GM12878 (cell line): Measurements from ENCODE around the gene GGA2. TPM values are rescaled to one million over a fixed set of nuclear protein-coding genes. Genes with fewer than 3 reads are reported as not detected.

ENCODE experiments used
- ATAC-seq: fragments of 200-7000 bp; cut with Tn5 transposase; 3 replicates; pipeline ENCODE4 v1.9.1; 2020; ENCODE audit warnings: mild to moderate bottlenecking, moderate library complexity
- BruUV-seq: library from RNA; stranded (reverse); fragments of 400-500 nt; replicated peaks from 2 replicates; lab custom pipeline; 2021; lab: Mats Ljungman, UMichigan
- CTCF ChIA-PET: fragments of 300-600 bp; sonication (Branson Sonifier 250); formaldehyde crosslinking; extraction: SDS; loops from one replicate; lab custom pipeline; 2021; ENCODE audit warnings: inconsistent platforms; lab: Yijun Ruan, JAX
- POLR2A ChIA-PET: fragments of 350-600 bp; formaldehyde crosslinking; extraction: SDS; loops from one replicate; lab custom pipeline; 2021; ENCODE audit warnings: inconsistent platforms; lab: Charles Lee
- RAD21 ChIA-PET: fragments of 300-600 bp; sonication (Branson Sonifier 250); formaldehyde crosslinking; loops from one replicate; lab custom pipeline; 2023; ENCODE audit warnings: antibody characterized with exemption; ENCODE audit not compliant: unreplicated experiment; lab: Charles Lee
- SMC1A ChIA-PET: fragments of 300-600 bp; sonication (Branson Sonifier 250); formaldehyde crosslinking; loops from one replicate; lab custom pipeline; 2023; ENCODE audit not compliant: unreplicated experiment, uncharacterized antibody; lab: Charles Lee
- DNase-seq: peaks from one replicate; pipeline ENCODE4 v3.0.0-alpha.2; 2011; ENCODE audit warnings: low read depth, low spot score
- FAIRE-seq: peaks from 3 replicates; lab custom pipeline; 2011; peaks lifted over from hg19 to GRCh38; lab: Jason Lieb, UNC
- H2AFZ ChIP-seq: 2 replicates; pipeline ENCODE4 v1.6.0; 2011; ENCODE audit warnings: low read depth, low read length, control low read depth; ENCODE audit not compliant: control insufficient read depth
- H3K27ac ChIP-seq: 2 replicates; pipeline ENCODE4 v1.5.1; 2011; ENCODE audit warnings: control low read depth; ENCODE audit not compliant: control insufficient read depth, insufficient read depth
- H3K27me3 ChIP-seq, 2 experiments: replicated peaks in 1 of 2; 2 replicates each; pipeline versions ENCODE4 v1.6.0 to v1.6.1; 2011; ENCODE audit warnings: low read length in 1 of 2; ENCODE audit not compliant: control insufficient read depth in 2 of 2, insufficient read depth in 2 of 2
- H3K36me3 ChIP-seq, 2 experiments: 2 replicates each; pipeline ENCODE4 v1.5.1; 2011; ENCODE audit warnings: low read length in 1 of 2; ENCODE audit not compliant: control insufficient read depth in 2 of 2, insufficient read depth in 2 of 2
- H3K4me1 ChIP-seq: 2 replicates; pipeline ENCODE4 v1.6.1; 2011; ENCODE audit warnings: mild to moderate bottlenecking, low read length, moderate library complexity, mixed read lengths; ENCODE audit not compliant: control insufficient read depth, insufficient read depth
- H3K4me2 ChIP-seq: 2 replicates; pipeline ENCODE4 v1.6.0; 2011; ENCODE audit warnings: control low read depth; ENCODE audit not compliant: control insufficient read depth, insufficient read depth
- H3K4me3 ChIP-seq: fragments of 200-600 bp; sonication (generic); 2 replicates; pipeline ENCODE4 v1.5.1; 2016
- H3K79me2 ChIP-seq: 2 replicates; pipeline ENCODE4 v1.6.0; 2011; ENCODE audit warnings: low read length; ENCODE audit not compliant: control insufficient read depth, insufficient read depth
- H3K9ac ChIP-seq: 2 replicates; pipeline ENCODE4 v1.8.0; 2011; ENCODE audit warnings: low read length, control low read depth, mixed read lengths; ENCODE audit not compliant: control insufficient read depth, insufficient read depth
- H3K9me3 ChIP-seq: replicated peaks from 3 replicates; pipeline ENCODE4 v1.5.1; 2011; ENCODE audit warnings: mild to moderate bottlenecking, low read length; ENCODE audit not compliant: control insufficient read depth, insufficient read depth
- H4K20me1 ChIP-seq: 2 replicates; pipeline ENCODE4 v1.6.0; 2011; ENCODE audit not compliant: control insufficient read depth, insufficient read depth
- BRCA1 ChIP-seq: IDR thresholded peaks from 2 replicates; pipeline ENCODE4 v1.6.1; 2011; ENCODE audit warnings: low read depth, low read length, improper control_type of control experiment
- CBX5 ChIP-seq: sonication (generic); IDR thresholded peaks from 2 replicates; pipeline ENCODE4 v1.6.1; 2016; ENCODE audit warnings: low read depth, moderate library complexity, mild to moderate bottlenecking, inconsistent platforms
- JUNB ChIP-seq: IDR thresholded peaks from 2 replicates; pipeline ENCODE4 v1.6.1; 2016; ENCODE audit warnings: antibody characterized with exemption, mild to moderate bottlenecking
- MYC ChIP-seq: IDR thresholded peaks from 2 replicates; pipeline ENCODE4 v1.6.1; 2011; ENCODE audit warnings: mild to moderate bottlenecking, low read length, moderate library complexity, inconsistent platforms; ENCODE audit not compliant: insufficient read depth, insufficient replicate concordance, insufficient read length, severe bottlenecking
- NR2C1 ChIP-seq: fragments of 450-650 bp; IDR thresholded peaks from 2 replicates; pipeline ENCODE4 v1.6.1; 2017; ENCODE audit warnings: antibody characterized with exemption, mild to moderate bottlenecking, moderate library complexity
- SP1 ChIP-seq: IDR thresholded peaks from one replicate; pipeline ENCODE4 v1.6.1; 2011; ENCODE audit warnings: low read depth, low read length
- TCF12 ChIP-seq: IDR thresholded peaks from 2 replicates; pipeline ENCODE4 v1.6.1; 2011; ENCODE audit warnings: low read depth, mild to moderate bottlenecking, low read length
- ZNF217 ChIP-seq: fragments of 450-650 bp; IDR thresholded peaks from 2 replicates; pipeline ENCODE4 v1.6.1; 2017; ENCODE audit warnings: antibody characterized with exemption, mild to moderate bottlenecking
- WGBS: methylation state at CpG from one replicate; pipeline ENCODE4 v1.1.6; 2016; ENCODE audit warnings: low lambda C conversion rate; ENCODE audit not compliant: insufficient replicate concordance, insufficient coverage; ENCODE audit errors: missing lambda C conversion rate; 5-methylcytosine and 5-hydroxymethylcytosine counted together
- in situ Hi-C: fragments of 300-500 bp; cut with MboI; formaldehyde crosslinking; loops from 9 replicates; pipeline ENCODE4 v1.14.3; 2018; ENCODE audit warnings: mixed read lengths
- intact Hi-C: fragments of 100-400 bp; cut with micrococcal nuclease; formaldehyde crosslinking; loops from one replicate; pipeline ENCODE4 v1.14.2; 2022; ENCODE audit not compliant: unreplicated experiment
- polyA plus RNA-seq, 11 experiments: library from polyadenylated mRNA; depleted of rRNA in 4 of 11; unstranded in 6 of 11; stranded (reverse) in 5 of 11; fragments of >200 nt; fragmentation: Nextera tagmentation in 4 of 11; fragmentation: Illumina TruSeq in 1 of 11; extraction: Ambion mirVana in 4 of 11; extraction: Trizol in 1 of 11; gene quantifications; 1 replicate in 1 of 11; 2 replicates in 10 of 11; pipeline versions ENCODE4 v1.2.1 to v1.2.3, GENCODE V29; 2011 to 2016; ENCODE audit warnings: inconsistent platforms in 2 of 11, missing spikeins in 2 of 11, low read depth in 1 of 11
- total RNA-seq, 4 experiments: library from RNA; depleted of rRNA in 3 of 4; stranded (reverse); fragments of >200 nt in 3 of 4; fragmentation: Illumina TruSeq in 1 of 4; extraction: Trizol in 1 of 4; gene quantifications; 2 replicates each; pipeline versions ENCODE4 v1.2.1 to v1.2.3, GENCODE V29; 2013 to 2021
- TF ChIP-seq, protein P1 (sequence below): fragments of 450-650 bp; IDR thresholded peaks from 2 replicates; pipeline ENCODE4 v1.6.1; 2018; ENCODE audit warnings: mild to moderate bottlenecking, low read depth, moderate library complexity; ENCODE audit not compliant: partially characterized antibody
- TF ChIP-seq, protein P2 (sequence below): fragments of 450-650 bp; IDR thresholded peaks from 2 replicates; pipeline ENCODE4 v1.6.1; 2017; ENCODE audit warnings: mild to moderate bottlenecking

Gene GGA2
- total and polyA plus RNA-seq, 10 of the 15 experiments (the other 5 are each of a cell fraction or from before 2014, with no cell fraction given), result 14.1 to 153 (median 86.6) TPM

GRCh38 chr16:23539984-23540816, 29.9 kb upstream of the GGA2 start (continued):
- TF ChIP-seq, protein P1, sequence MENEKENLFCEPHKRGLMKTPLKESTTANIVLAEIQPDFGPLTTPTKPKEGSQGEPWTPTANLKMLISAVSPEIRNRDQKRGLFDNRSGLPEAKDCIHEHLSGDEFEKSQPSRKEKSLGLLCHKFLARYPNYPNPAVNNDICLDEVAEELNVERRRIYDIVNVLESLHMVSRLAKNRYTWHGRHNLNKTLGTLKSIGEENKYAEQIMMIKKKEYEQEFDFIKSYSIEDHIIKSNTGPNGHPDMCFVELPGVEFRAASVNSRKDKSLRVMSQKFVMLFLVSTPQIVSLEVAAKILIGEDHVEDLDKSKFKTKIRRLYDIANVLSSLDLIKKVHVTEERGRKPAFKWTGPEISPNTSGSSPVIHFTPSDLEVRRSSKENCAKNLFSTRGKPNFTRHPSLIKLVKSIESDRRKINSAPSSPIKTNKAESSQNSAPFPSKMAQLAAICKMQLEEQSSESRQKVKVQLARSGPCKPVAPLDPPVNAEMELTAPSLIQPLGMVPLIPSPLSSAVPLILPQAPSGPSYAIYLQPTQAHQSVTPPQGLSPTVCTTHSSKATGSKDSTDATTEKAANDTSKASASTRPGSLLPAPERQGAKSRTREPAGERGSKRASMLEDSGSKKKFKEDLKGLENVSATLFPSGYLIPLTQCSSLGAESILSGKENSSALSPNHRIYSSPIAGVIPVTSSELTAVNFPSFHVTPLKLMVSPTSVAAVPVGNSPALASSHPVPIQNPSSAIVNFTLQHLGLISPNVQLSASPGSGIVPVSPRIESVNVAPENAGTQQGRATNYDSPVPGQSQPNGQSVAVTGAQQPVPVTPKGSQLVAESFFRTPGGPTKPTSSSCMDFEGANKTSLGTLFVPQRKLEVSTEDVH, result no peak
- no peak for TF ChIP-seq TCF12
- no peak for TF ChIP-seq ZNF217
- no peak for TF ChIP-seq MYC

GRCh38 chr16:23538919-23539278, 28.6 kb upstream of the GGA2 start:
- DNase-seq, result no peak
- ChIA-PET RAD21 (no interaction called here), POLR2A (interaction anchor here (0.8 kb wide), 2 partner anchors 16 to 33 kb away, joined by 3 to 4 read pairs; no protein-coding TSS in a partner anchor), SMC1A (interaction anchor here (1.0 kb wide), 1 partner anchor 21 kb away, joined by 4 read pairs; no protein-coding TSS in a partner anchor), CTCF (interaction anchor here (0.8 to 2.5 kb wide), 3 partner anchors 17 to 103 kb away, joined by 3 to 6 read pairs (median 4); partner anchors contain the start of gene NDUFAB1)
- no peak overlapping the region for H3K27ac ChIP-seq
- peaks cover 17 to 34% of the 10 kb centered on the region in 2 experiments for H3K36me3 ChIP-seq
- TF ChIP-seq CBX5, result no peak
- TF ChIP-seq, protein P2, sequence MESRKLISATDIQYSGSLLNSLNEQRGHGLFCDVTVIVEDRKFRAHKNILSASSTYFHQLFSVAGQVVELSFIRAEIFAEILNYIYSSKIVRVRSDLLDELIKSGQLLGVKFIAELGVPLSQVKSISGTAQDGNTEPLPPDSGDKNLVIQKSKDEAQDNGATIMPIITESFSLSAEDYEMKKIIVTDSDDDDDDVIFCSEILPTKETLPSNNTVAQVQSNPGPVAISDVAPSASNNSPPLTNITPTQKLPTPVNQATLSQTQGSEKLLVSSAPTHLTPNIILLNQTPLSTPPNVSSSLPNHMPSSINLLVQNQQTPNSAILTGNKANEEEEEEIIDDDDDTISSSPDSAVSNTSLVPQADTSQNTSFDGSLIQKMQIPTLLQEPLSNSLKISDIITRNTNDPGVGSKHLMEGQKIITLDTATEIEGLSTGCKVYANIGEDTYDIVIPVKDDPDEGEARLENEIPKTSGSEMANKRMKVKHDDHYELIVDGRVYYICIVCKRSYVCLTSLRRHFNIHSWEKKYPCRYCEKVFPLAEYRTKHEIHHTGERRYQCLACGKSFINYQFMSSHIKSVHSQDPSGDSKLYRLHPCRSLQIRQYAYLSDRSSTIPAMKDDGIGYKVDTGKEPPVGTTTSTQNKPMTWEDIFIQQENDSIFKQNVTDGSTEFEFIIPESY, result no peak
- TF ChIP-seq NR2C1, result no peak
- TF ChIP-seq SP1, result no peak
- TF ChIP-seq JUNB, result no peak
- TF ChIP-seq BRCA1, result no peak
- intact Hi-C loops, result no loop called here
- in situ Hi-C loops, result no loop called here
- no peak overlapping the region for H3K4me2 ChIP-seq
- no peaks in the 10 kb centered on the region for H3K4me1 ChIP-seq
- no peak overlapping the region for H3K4me3 ChIP-seq
- no peak for ATAC-seq
- H2AFZ ChIP-seq, result no peak overlapping the region
- no peaks in the 10 kb centered on the region for H4K20me1 ChIP-seq
- FAIRE-seq, result no peak
- no peak overlapping the region for H3K9ac ChIP-seq
- no TSS peak for BruUV-seq
- H3K79me2 ChIP-seq, result no peaks in the 10 kb centered on the region
- WGBS, result 100% methylated on average over 1 of the region's 1 CpG
- H3K9me3 ChIP-seq, result no peaks in the 10 kb centered on the region
- H3K27me3 ChIP-seq, result no peaks in the 10 kb centered on the region
